Hematopoietic multipotent progenitor cell treated with erythropoietin and hydrocortisone succinate and interleukin-3 and kit ligand, for 8 days (in vitro differentiated cells): ENCODE data around the gene MIA.
"Not testable (repeated sequence)": the region's sequence is repeated elsewhere in the genome, so short reads cannot be mapped to it uniquely, and the experiment has no call there.

Experiments used
- DNase-seq: peaks from one replicate; pipeline ENCODE4 v3.0.0-alpha.2; 2015

MIA gene

GRCh38 chr19:40804783-40805242, 29.5 kb downstream of the MIA start:
- no peak for DNase-seq

GRCh38 chr19:40805258-40805868, 30.0 kb downstream of the MIA start:
- peak; percentile 35 for DNase-seq

- DNase-seq = peak; percentile 74
Observed at GRCh38 chr19:40806423-40807146, 31.3 kb downstream of the MIA start.

- no peak for DNase-seq
Observed at GRCh38 chr19:40807147-40808020, 32.1 kb downstream of the MIA start.

GRCh38 chr19:40808021-40808325, 32.7 kb downstream of the MIA start:
- no peak for DNase-seq

- DNase-seq = no peak
Observed at GRCh38 chr19:40808497-40808896, 33.2 kb downstream of the MIA start.

GRCh38 chr19:40809358-40810086, 34.2 kb downstream of the MIA start:
- DNase-seq = no peak

- no peak for DNase-seq
Observed at GRCh38 chr19:40810160-40810559, 34.8 kb downstream of the MIA start.

GRCh38 chr19:40810649-40811408, 35.5 kb downstream of the MIA start:
- peak; percentile 79 for DNase-seq

GRCh38 chr19:40811478-40812341, 36.4 kb downstream of the MIA start:
- DNase-seq = no peak

GRCh38 chr19:40812571-40812970, 37.2 kb downstream of the MIA start:
- not testable (repeated sequence) for DNase-seq

- DNase-seq = no peak
Observed at GRCh38 chr19:40813182-40813581, 37.9 kb downstream of the MIA start.

GRCh38 chr19:40815223-40815622, 39.9 kb downstream of the MIA start:
- no peak for DNase-seq

- DNase-seq = peak; percentile 71
Observed at GRCh38 chr19:40818480-40819399, 43.4 kb downstream of the MIA start.

GRCh38 chr19:40819479-40820234, 44.3 kb downstream of the MIA start:
- peak; percentile 71 for DNase-seq

- DNase-seq = no peak
Observed at GRCh38 chr19:40822161-40822560, 46.8 kb downstream of the MIA start.

GRCh38 chr19:40822704-40823553, 47.6 kb downstream of the MIA start:
- peak; percentile 93 for DNase-seq

- DNase-seq = not testable (repeated sequence)
Observed at GRCh38 chr19:40824916-40825315, 49.6 kb downstream of the MIA start.
